Measurements from ENCODE around the gene RNF182. TPM values are rescaled to one million over a fixed set of nuclear protein-coding genes. Genes with fewer than 3 reads are reported as not detected.
"Not testable (repeated sequence)": the region's sequence is repeated elsewhere in the genome, so short reads cannot be mapped to it uniquely, and the experiment has no call there.

RNF182 gene
- total and polyA plus RNA-seq, 3 experiments from 2014 or later = not detected

DNA sequence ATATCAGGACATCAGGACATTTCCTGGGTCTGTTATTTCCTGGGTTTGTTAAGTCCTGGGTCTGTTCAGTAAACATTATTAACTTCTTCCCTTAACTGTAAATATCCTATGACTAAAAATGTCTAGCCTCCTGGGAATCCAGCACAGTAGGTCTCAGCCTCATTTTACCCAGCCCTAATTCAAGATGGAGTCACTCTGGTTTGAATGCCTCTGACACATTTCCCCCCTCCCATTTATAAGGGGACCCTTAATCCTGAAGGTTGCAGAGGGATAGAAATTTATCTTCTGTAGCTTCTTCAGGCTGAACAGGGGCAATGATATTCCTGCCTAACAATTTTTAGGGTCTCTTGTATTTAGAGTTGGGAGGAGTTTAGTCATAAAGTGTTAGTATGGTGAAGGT lies 21.8 kb downstream of the RNF182 start:
- no peak overlapping the region for H3K4me3 Mint-ChIP-seq
- no peak overlapping the region for H3K4me3 ChIP-seq (ENCODE audit: low read length)
- no peak for DNase-seq
- peaks cover 32 to 69% of the 10 kb centered on the region in 2 donors for H3K27me3 Mint-ChIP-seq
- H3K4me1 ChIP-seq (ENCODE audit: insufficient read depth, low read length) = no peaks in the 10 kb centered on the region
- H3K27me3 ChIP-seq (ENCODE audit: insufficient read depth, low read length, poor library complexity, severe bottlenecking) = no peaks in the 10 kb centered on the region
- ChIA-PET CTCF (no interaction called here), POLR2A (no interaction called here)
- H3K36me3 Mint-ChIP-seq = peaks cover 0 to 13% (median 0%) of the 10 kb centered on the region in 3 donors
- H3K27ac ChIP-seq (ENCODE audit: low read depth, low read length) = no peak overlapping the region
- H3K9me3 Mint-ChIP-seq = peaks cover 7 to 15% (median 12%) of the 10 kb centered on the region in 5 donors
- no peaks in the 10 kb centered on the region for H3K9me3 ChIP-seq (ENCODE audit: low read length)
- no peaks in the 10 kb centered on the region for H3K4me1 Mint-ChIP-seq
- no peaks in the 10 kb centered on the region for H3K36me3 ChIP-seq (ENCODE audit: insufficient read depth, low read length)
- no peak overlapping the region for H3K27ac Mint-ChIP-seq

DNA sequence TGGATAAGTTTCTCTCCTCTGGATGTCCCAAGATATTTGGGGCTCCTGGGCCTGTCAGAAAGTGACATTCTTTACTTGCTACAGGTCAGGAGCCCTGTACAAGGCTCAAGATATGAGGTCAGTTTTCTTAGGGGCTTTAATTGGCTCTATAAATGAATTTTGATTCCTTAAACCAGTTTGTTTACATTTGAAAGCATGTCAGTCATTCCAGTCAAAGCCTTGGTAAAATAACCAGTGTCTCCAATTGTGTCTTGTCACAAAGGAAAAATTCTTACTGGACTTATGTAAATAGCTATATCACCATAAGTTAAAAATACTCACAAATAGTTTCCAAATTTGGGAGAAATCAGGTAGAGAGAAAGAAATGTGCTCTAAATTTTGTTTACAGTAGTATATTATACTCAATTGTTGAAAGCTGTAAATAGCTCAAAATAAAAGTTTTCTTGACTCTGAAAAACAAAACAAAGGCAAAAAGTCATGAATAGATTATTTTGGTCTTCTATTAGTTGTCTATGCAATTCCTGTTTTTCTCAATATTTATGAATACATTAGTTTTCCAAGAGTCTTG lies 22.9 kb downstream of the RNF182 start:
- no peak overlapping the region for H3K4me3 ChIP-seq (ENCODE audit: low read length)
- CTCF ChIA-PET = no interaction called here
- H3K9me3 Mint-ChIP-seq = peaks cover under 1 to 11% (median 9%) of the 10 kb centered on the region in 5 donors

DNA sequence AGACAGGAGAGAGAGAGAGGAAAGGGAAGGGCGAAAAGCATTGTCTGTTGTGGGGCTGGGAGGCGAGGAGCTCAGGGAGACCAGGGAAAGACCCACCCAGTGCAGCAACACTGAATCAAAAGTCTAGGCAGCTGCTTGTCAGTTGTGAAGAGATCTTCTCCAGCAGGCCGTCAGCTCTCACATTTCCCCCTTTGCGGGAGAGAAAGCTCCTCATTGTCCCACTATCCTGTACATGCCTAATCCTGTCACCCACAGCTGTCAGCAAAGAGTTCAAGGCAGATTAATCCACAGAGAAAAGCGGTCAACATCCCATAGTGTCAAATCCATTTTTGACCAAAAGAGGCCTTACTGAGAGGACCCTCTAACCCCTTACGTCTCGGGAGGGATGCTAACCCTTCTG lies 27.3 kb downstream of the RNF182 start:
- Histone ChIP-seq H3K4me3 (ENCODE audit: low read length) (no peak overlapping the region), H3K27ac (ENCODE audit: low read depth, low read length) (no peak overlapping the region), H3K4me1 (ENCODE audit: insufficient read depth, low read length) (no peaks in the 10 kb centered on the region), H3K9me3 (ENCODE audit: low read length) (no peaks in the 10 kb centered on the region), H3K27me3 (ENCODE audit: insufficient read depth, low read length, poor library complexity, severe bottlenecking) (no peaks in the 10 kb centered on the region), H3K36me3 (ENCODE audit: insufficient read depth, low read length) (no peaks in the 10 kb centered on the region)
- peaks cover 0 to 11% (median 5%) of the 10 kb centered on the region in 5 donors for H3K9me3 Mint-ChIP-seq
- ChIA-PET POLR2A (no interaction called here), CTCF (no interaction called here)
- H3K36me3 Mint-ChIP-seq = no peaks in the 10 kb centered on the region
- no peak overlapping the region for H3K27ac Mint-ChIP-seq
- no peaks in the 10 kb centered on the region for H3K4me1 Mint-ChIP-seq
- H3K4me3 Mint-ChIP-seq = no peak overlapping the region
- DNase-seq = no peak
- peaks cover 23 to 52% of the 10 kb centered on the region in 2 donors for H3K27me3 Mint-ChIP-seq

More for the DNA sequence above, 22.9 kb downstream of the RNF182 start:
- H3K27ac ChIP-seq (ENCODE audit: low read depth, low read length) = no peak overlapping the region
- POLR2A ChIA-PET = no interaction called here
- Mint-ChIP-seq H3K4me3 (no peak overlapping the region), H3K36me3 (peaks cover 0 to 7% (median 0%) of the 10 kb centered on the region in 3 donors), H3K27me3 (peaks cover 30 to 66% of the 10 kb centered on the region in 2 donors), H3K4me1 (no peaks in the 10 kb centered on the region), H3K27ac (no peak overlapping the region)
- DNase-seq = no peak
- H3K9me3 ChIP-seq (ENCODE audit: low read length) = no peaks in the 10 kb centered on the region
- no peaks in the 10 kb centered on the region for H3K4me1 ChIP-seq (ENCODE audit: insufficient read depth, low read length)
- no peaks in the 10 kb centered on the region for H3K27me3 ChIP-seq (ENCODE audit: insufficient read depth, low read length, poor library complexity, severe bottlenecking)
- no peaks in the 10 kb centered on the region for H3K36me3 ChIP-seq (ENCODE audit: insufficient read depth, low read length)

DNA sequence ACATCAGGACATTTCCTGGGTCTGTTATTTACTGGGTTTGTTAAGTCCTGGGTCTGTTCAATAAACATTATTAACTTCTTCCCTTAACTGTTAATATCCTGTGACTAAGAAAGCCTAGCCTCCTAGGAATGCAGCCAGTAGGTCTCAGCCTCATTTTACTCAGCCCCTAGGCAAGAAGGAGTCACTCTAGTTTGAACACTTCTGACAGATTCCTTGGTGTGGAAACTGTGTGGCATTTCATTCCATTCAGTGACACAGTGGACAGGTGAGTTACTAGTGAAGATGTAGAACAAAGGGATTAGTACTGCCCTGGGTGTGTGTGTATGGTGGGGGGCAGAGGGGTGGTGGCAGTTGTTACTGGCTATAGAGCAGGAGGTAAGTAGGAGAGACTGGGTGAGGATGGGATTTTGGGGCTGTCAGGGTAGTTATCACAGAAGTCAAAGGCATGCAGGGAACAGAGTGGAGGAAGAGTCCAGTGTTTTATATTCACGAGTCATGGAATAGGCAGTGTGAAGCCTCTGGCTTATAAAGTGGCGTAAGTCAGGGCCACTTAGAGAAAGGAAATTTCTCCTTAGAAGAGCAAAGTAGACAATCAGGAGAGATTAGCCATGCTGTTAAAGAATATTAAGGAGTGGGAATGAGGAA lies 28.4 kb downstream of the RNF182 start:
- H3K9me3 Mint-ChIP-seq = peaks cover 0 to 5% (median 1%) of the 10 kb centered on the region in 5 donors

GRCh38 chr6:13965582-13966127 lies 40.9 kb downstream of the RNF182 start:
- Mint-ChIP-seq H3K27ac (no peak overlapping the region), H3K4me1 (no peaks in the 10 kb centered on the region), H3K4me3 (no peak overlapping the region), H3K36me3 (peaks cover 0 to 3% (median 0%) of the 10 kb centered on the region in 3 donors), H3K9me3 (peaks cover under 1 to 6% (median 4%) of the 10 kb centered on the region in 5 donors), H3K27me3 (peaks cover 11 to 56% of the 10 kb centered on the region in 2 donors)
- Histone ChIP-seq H3K4me1 (ENCODE audit: insufficient read depth, low read length) (no peaks in the 10 kb centered on the region), H3K27ac (ENCODE audit: low read depth, low read length) (no peak overlapping the region), H3K4me3 (ENCODE audit: low read length) (no peak overlapping the region), H3K9me3 (ENCODE audit: low read length) (no peaks in the 10 kb centered on the region), H3K36me3 (ENCODE audit: insufficient read depth, low read length) (no peaks in the 10 kb centered on the region), H3K27me3 (ENCODE audit: insufficient read depth, low read length, poor library complexity, severe bottlenecking) (no peaks in the 10 kb centered on the region)
- ChIA-PET CTCF (no interaction called here), POLR2A (no interaction called here)
- DNase-seq = no peak

More for the DNA sequence above, 28.4 kb downstream of the RNF182 start:
- Histone ChIP-seq H3K9me3 (ENCODE audit: low read length) (no peaks in the 10 kb centered on the region), H3K27me3 (ENCODE audit: insufficient read depth, low read length, poor library complexity, severe bottlenecking) (no peaks in the 10 kb centered on the region), H3K4me3 (ENCODE audit: low read length) (no peak overlapping the region), H3K4me1 (ENCODE audit: insufficient read depth, low read length) (no peaks in the 10 kb centered on the region), H3K36me3 (ENCODE audit: insufficient read depth, low read length) (no peaks in the 10 kb centered on the region), H3K27ac (ENCODE audit: low read depth, low read length) (no peak overlapping the region)
- CTCF ChIA-PET = no interaction called here
- POLR2A ChIA-PET = no interaction called here
- no peak for DNase-seq
- Mint-ChIP-seq H3K4me1 (no peaks in the 10 kb centered on the region), H3K27me3 (peaks cover 24 to 49% of the 10 kb centered on the region in 2 donors), H3K4me3 (no peak overlapping the region), H3K27ac (no peak overlapping the region), H3K36me3 (no peaks in the 10 kb centered on the region)

DNA sequence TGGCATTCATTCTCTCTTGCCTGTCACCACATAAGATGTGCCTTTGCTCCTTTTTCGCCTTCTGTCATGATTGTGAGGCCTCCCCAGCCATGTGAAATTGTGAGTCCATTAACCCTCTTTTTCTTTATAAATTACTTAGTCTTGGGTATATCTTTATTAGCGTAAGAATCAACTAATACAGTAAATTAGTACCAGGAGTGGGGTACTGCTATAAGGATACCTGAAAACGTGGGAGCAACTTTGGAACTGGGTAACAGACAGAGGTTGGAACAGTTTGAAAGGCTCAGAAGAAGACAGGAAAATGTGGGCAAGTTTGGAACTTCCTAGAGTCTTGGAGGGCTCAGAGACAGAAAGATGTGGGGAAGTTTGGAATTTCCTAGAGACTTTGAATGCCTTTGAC lies 46.6 kb downstream of the RNF182 start:
- ChIA-PET CTCF (no interaction called here), POLR2A (no interaction called here)
- Mint-ChIP-seq H3K9me3 (peaks cover 21 to 36% (median 30%) of the 10 kb centered on the region in 5 donors), H3K4me1 (no peaks in the 10 kb centered on the region), H3K4me3 (no peak overlapping the region), H3K27ac (no peak overlapping the region), H3K36me3 (peaks cover 0 to 8% (median 5%) of the 10 kb centered on the region in 3 donors), H3K27me3 (peaks cover 13 to 36% of the 10 kb centered on the region in 2 donors)
- Histone ChIP-seq H3K27me3 (ENCODE audit: insufficient read depth, low read length, poor library complexity, severe bottlenecking) (no peaks in the 10 kb centered on the region), H3K27ac (ENCODE audit: low read depth, low read length) (no peak overlapping the region), H3K9me3 (ENCODE audit: low read length) (no peaks in the 10 kb centered on the region), H3K4me3 (ENCODE audit: low read length) (no peak overlapping the region), H3K4me1 (ENCODE audit: insufficient read depth, low read length) (no peaks in the 10 kb centered on the region), H3K36me3 (ENCODE audit: insufficient read depth, low read length) (no peaks in the 10 kb centered on the region)
- no peak for DNase-seq

DNA sequence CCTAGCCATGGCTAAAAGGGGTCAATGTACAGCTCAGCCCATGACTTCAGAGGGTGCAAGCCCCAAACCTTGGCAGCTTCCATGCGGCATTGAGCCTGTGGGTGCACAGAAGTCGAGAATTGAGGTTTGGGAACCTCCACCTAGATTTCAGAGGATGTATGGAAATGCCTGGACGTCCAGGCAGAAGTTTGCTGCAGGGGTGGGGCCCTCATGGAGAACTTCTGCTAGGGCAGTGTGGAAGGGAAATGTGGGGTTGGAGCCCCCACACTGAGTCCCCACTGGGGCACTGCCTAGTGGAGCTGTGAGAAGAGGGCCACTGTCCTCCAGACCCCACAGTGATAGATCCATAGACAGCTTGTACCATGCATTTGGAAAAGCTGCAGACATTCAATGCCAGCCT lies 47.9 kb downstream of the RNF182 start:
- POLR2A ChIA-PET, H3K27ac Mint-ChIP-seq: not testable (repeated sequence)

GRCh38 chr6:13973422-13973821 lies 48.7 kb downstream of the RNF182 start:
- H3K27me3 ChIP-seq (ENCODE audit: insufficient read depth, low read length, poor library complexity, severe bottlenecking); H3K36me3 Mint-ChIP-seq; H3K27ac ChIP-seq (ENCODE audit: low read depth, low read length); H3K4me3 ChIP-seq (ENCODE audit: low read length); DNase-seq; CTCF ChIA-PET; H3K9me3 ChIP-seq (ENCODE audit: low read length); H3K4me1 Mint-ChIP-seq; H3K36me3 ChIP-seq (ENCODE audit: insufficient read depth, low read length); H3K27ac Mint-ChIP-seq; POLR2A ChIA-PET; H3K4me1 ChIP-seq (ENCODE audit: insufficient read depth, low read length); H3K4me3 Mint-ChIP-seq: not testable (repeated sequence)
- Mint-ChIP-seq H3K9me3 (peaks cover 21 to 36% (median 30%) of the 10 kb centered on the region in 5 donors), H3K27me3 (peaks cover 15 to 49% of the 10 kb centered on the region in 2 donors)

More for the DNA sequence above, 47.9 kb downstream of the RNF182 start:
- H3K4me3 Mint-ChIP-seq; H3K36me3 Mint-ChIP-seq; H3K27me3 ChIP-seq (ENCODE audit: insufficient read depth, low read length, poor library complexity, severe bottlenecking); H3K36me3 ChIP-seq (ENCODE audit: insufficient read depth, low read length); DNase-seq; H3K4me1 Mint-ChIP-seq; H3K27ac ChIP-seq (ENCODE audit: low read depth, low read length); H3K9me3 ChIP-seq (ENCODE audit: low read length); CTCF ChIA-PET; H3K4me1 ChIP-seq (ENCODE audit: insufficient read depth, low read length); H3K4me3 ChIP-seq (ENCODE audit: low read length): not testable (repeated sequence)
- Mint-ChIP-seq H3K9me3 (peaks cover 21 to 36% (median 30%) of the 10 kb centered on the region in 5 donors), H3K27me3 (peaks cover 14 to 46% of the 10 kb centered on the region in 2 donors)
